Measurements from ENCODE around the gene ACER1. TPM values are rescaled to one million over a fixed set of nuclear protein-coding genes. Genes with fewer than 3 reads are reported as not detected.

Gene ACER1
- polyA plus RNA-seq, 1 donor (not counting 4 experiments of a cell fraction or from before 2014, with no cell fraction given), result 0.38 TPM

GRCh38 chr19:6372594-6373095 lies 39.2 kb upstream of the ACER1 start, which contains the start of gene ALKBH7:
ALKBH7 (plus strand) TSS chr19:6372794; CDS start chr19:6372821, 27 bp downstream.
- peak within 1 kb of the TSS; percentile 98 for H2AFZ ChIP-seq (ENCODE audit: control insufficient read depth, low read length)
- H3K79me2 ChIP-seq (ENCODE audit: control insufficient read depth, insufficient read depth, low read length), result no peaks in the 10 kb centered on the region
- H3K4me1 ChIP-seq (ENCODE audit: control insufficient read depth, extremely low read depth, insufficient read depth, low read length), result peaks cover 10% of the 10 kb centered on the region
- no peaks in the 10 kb centered on the region for H3K9me3 ChIP-seq (ENCODE audit: control insufficient read depth, low read depth, low read length)
- DNase-seq (ENCODE audit: low read depth, low spot score) (peak; percentile 100), FAIRE-seq (peak; percentile 93)
- no peaks in the 10 kb centered on the region for H3K27me3 ChIP-seq (ENCODE audit: control insufficient read depth, extremely low read depth, insufficient read depth, low read length)
- TF ChIP-seq EZH2 (IDR thresholded peaks at IDR 0.05; ENCODE audit: low read length) (no peak), CTCF (optimal IDR thresholded peaks at IDR 0.05 in 1 of 3, IDR thresholded peaks at IDR 0.05 in 1 of 3, conservative IDR thresholded peaks at IDR 0.05 in 1 of 3; ENCODE audit: extremely low read depth in 1 of 3, insufficient read depth in 2 of 3, low read length in 3 of 3) (no peak)
- dilution Hi-C loops (cut with MboI; ENCODE audit: extremely low pct_ligation_motif_present, low sequenced_read_pairs), result no loop called here
- peak within 1 kb of the TSS; percentile 87 to 92 (median 89) for H3K4me3 ChIP-seq (ENCODE audit: control insufficient read depth in 2 of 3, extremely low read depth in 1 of 3, insufficient read depth in 2 of 3, low read depth in 1 of 3, low read length in 3 of 3)
- H4K20me1 ChIP-seq (ENCODE audit: control insufficient read depth, extremely low read depth, insufficient read depth, low read length), result no peaks in the 10 kb centered on the region
- H3K36me3 ChIP-seq (ENCODE audit: control insufficient read depth in 2 of 2, extremely low read depth in 1 of 2, insufficient read depth in 2 of 2, low read length in 2 of 2), result peaks cover 0 to 6% of the 10 kb centered on the region in 2 experiments
- peak within 1 kb of the TSS; percentile 96 for H3K4me2 ChIP-seq (ENCODE audit: control insufficient read depth, extremely low read depth, insufficient read depth, low read depth, low read length)
- peak within 1 kb of the TSS; percentile 81 for H3K9ac ChIP-seq (ENCODE audit: control insufficient read depth, extremely low read depth, insufficient read depth, low read length)
- H3K9me1 ChIP-seq (ENCODE audit: control insufficient read depth, extremely low read depth, insufficient read depth, low read length), result no peaks in the 10 kb centered on the region
- peak within 1 kb of the TSS; percentile 77 for H3K27ac ChIP-seq (ENCODE audit: control insufficient read depth, insufficient read depth, low read length)

- Histone ChIP-seq H2AFZ (ENCODE audit: control insufficient read depth, low read length) (no peak overlapping the region), H3K27ac (ENCODE audit: control insufficient read depth, insufficient read depth, low read length) (no peak overlapping the region), H3K4me3 (ENCODE audit: control insufficient read depth in 2 of 3, extremely low read depth in 1 of 3, insufficient read depth in 2 of 3, low read depth in 1 of 3, low read length in 3 of 3) (no peak overlapping the region), H3K4me2 (ENCODE audit: control insufficient read depth, extremely low read depth, insufficient read depth, low read depth, low read length) (no peak overlapping the region), H3K9me3 (ENCODE audit: control insufficient read depth, low read depth, low read length) (no peaks in the 10 kb centered on the region), H3K4me1 (ENCODE audit: control insufficient read depth, extremely low read depth, insufficient read depth, low read length) (peaks cover 3% of the 10 kb centered on the region), H4K20me1 (ENCODE audit: control insufficient read depth, extremely low read depth, insufficient read depth, low read length) (no peaks in the 10 kb centered on the region), H3K27me3 (ENCODE audit: control insufficient read depth, extremely low read depth, insufficient read depth, low read length) (no peaks in the 10 kb centered on the region), H3K79me2 (ENCODE audit: control insufficient read depth, insufficient read depth, low read length) (peaks cover 15% of the 10 kb centered on the region), H3K9me1 (ENCODE audit: control insufficient read depth, extremely low read depth, insufficient read depth, low read length) (no peaks in the 10 kb centered on the region), H3K9ac (ENCODE audit: control insufficient read depth, extremely low read depth, insufficient read depth, low read length) (no peak overlapping the region), H3K36me3 (ENCODE audit: control insufficient read depth in 2 of 2, extremely low read depth in 1 of 2, insufficient read depth in 2 of 2, low read length in 2 of 2) (peaks cover 19 to 20% of the 10 kb centered on the region in 2 experiments)
- FAIRE-seq (no peak), DNase-seq (ENCODE audit: low read depth, low spot score) (no peak)
- dilution Hi-C loops (cut with MboI; ENCODE audit: extremely low pct_ligation_motif_present, low sequenced_read_pairs), result no loop called here
- no peak for TF ChIP-seq CTCF (optimal IDR thresholded peaks at IDR 0.05 in 1 of 3, IDR thresholded peaks at IDR 0.05 in 1 of 3, conservative IDR thresholded peaks at IDR 0.05 in 1 of 3; ENCODE audit: extremely low read depth in 1 of 3, insufficient read depth in 2 of 3, low read length in 3 of 3)
- no peak for TF ChIP-seq EZH2 (IDR thresholded peaks at IDR 0.05; ENCODE audit: low read length)
Observed at GRCh38 chr19:6364353-6364752, 30.9 kb upstream of the ACER1 start.

All from keratinocyte (primary cell).